Mammary epithelial cell (primary cell): Measurements from ENCODE around the gene MEOX2.

Experiments used
- CTCF ChIP-seq, 2 donors: IDR thresholded peaks in 1 of 2; conservative IDR thresholded peaks in 1 of 2; 2 replicates each; pipeline ENCODE4 v1.5.1; 2011 to 2012; ENCODE audit warnings: inconsistent platforms in 2 of 2, low read length in 2 of 2, mild to moderate bottlenecking in 2 of 2, control low read depth in 1 of 2, low read depth in 1 of 2; ENCODE audit not compliant: insufficient read depth in 1 of 2; ENCODE audit errors: extremely low read depth in 1 of 2
- EZH2 ChIP-seq: IDR thresholded peaks from 2 replicates; pipeline ENCODE4 v1.6.1; 2012; ENCODE audit warnings: low read length, inconsistent platforms, borderline replicate concordance

DNA sequence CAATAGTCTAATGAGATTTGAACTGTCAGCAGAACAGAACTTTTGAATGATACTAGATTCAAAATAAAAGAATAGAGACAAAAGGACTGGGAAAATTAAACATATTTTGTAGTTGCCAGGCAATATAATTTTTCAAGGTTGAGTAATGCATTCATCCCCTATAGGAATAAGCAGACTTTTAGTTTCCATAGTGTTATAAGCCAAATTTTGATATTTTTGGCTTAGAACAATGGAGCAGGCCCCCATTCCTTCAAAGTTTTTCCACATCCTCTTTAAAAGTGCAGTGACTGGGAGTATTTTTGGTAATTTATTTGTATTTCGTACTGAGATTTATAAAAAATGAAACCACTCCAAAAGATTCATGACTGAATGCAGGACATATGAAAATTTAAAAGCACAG is 24.0 kb downstream of the MEOX2 start:
- TF ChIP-seq CTCF (conservative IDR thresholded peaks at IDR 0.05 in 1 of 2, IDR thresholded peaks at IDR 0.05 in 1 of 2; ENCODE audit: extremely low read depth in 1 of 2, insufficient read depth in 1 of 2, low read depth in 1 of 2, low read length in 2 of 2) (no peak), EZH2 (no peak)
